Activated CD8-positive, alpha-beta memory T cell treated with anti-CD3 and anti-CD28 coated beads, Interleukin-2, amount 10 ng/mL, durations not matched to agents 7 days and 5 days (primary cell): ENCODE data around the gene EHMT1. TPM values are rescaled to one million over a fixed set of nuclear protein-coding genes. Genes with fewer than 3 reads are reported as not detected.
"Not testable (repeated sequence)": the region's sequence is repeated elsewhere in the genome, so short reads cannot be mapped to it uniquely, and the experiment has no call there.

Source experiments
- ATAC-seq: fragments of 150-1000 bp; cut with Tn5 transposase; one replicate; pipeline ENCODE4 v1.10.0; 2021; ENCODE audit warnings: moderate library complexity
- CTCF ChIA-PET: fragments of 350-600 bp; sonication (Branson Sonifier 250); formaldehyde crosslinking; loops from one replicate; lab custom pipeline; 2021; ENCODE audit warnings: antibody characterized with exemption; lab: Charles Lee
- DNase-seq: peaks from one replicate; pipeline ENCODE4 v3.0.0-alpha.2; 2020
- H3K27ac Mint-ChIP-seq: one replicate; pipeline ENCODE4 v1.8.0; 2021; ENCODE audit warnings: mild to moderate bottlenecking, mixed read lengths
- H3K27me3 Mint-ChIP-seq: one replicate; pipeline ENCODE4 v1.8.0; 2021; ENCODE audit warnings: mixed read lengths
- H3K36me3 Mint-ChIP-seq: one replicate; pipeline ENCODE4 v1.8.0; 2021; ENCODE audit warnings: mild to moderate bottlenecking, mixed read lengths
- H3K4me1 Mint-ChIP-seq: one replicate; pipeline ENCODE4 v1.8.0; 2021; ENCODE audit warnings: mixed read lengths
- H3K4me3 Mint-ChIP-seq: one replicate; pipeline ENCODE4 v1.8.0; 2021; ENCODE audit warnings: mild to moderate bottlenecking, moderate library complexity, mixed read lengths
- H3K9me3 Mint-ChIP-seq: one replicate; pipeline ENCODE4 v1.8.0; 2022; ENCODE audit warnings: low read depth, mixed read lengths
- total RNA-seq, 2 experiments: library from RNA; stranded (reverse); gene quantifications; one replicate each; pipeline ENCODE4 v1.2.3, GENCODE V29; 2021

The EHMT1 gene
- total RNA-seq, 2 experiments from 2014 or later = 99.9 to 130 TPM

DNA sequence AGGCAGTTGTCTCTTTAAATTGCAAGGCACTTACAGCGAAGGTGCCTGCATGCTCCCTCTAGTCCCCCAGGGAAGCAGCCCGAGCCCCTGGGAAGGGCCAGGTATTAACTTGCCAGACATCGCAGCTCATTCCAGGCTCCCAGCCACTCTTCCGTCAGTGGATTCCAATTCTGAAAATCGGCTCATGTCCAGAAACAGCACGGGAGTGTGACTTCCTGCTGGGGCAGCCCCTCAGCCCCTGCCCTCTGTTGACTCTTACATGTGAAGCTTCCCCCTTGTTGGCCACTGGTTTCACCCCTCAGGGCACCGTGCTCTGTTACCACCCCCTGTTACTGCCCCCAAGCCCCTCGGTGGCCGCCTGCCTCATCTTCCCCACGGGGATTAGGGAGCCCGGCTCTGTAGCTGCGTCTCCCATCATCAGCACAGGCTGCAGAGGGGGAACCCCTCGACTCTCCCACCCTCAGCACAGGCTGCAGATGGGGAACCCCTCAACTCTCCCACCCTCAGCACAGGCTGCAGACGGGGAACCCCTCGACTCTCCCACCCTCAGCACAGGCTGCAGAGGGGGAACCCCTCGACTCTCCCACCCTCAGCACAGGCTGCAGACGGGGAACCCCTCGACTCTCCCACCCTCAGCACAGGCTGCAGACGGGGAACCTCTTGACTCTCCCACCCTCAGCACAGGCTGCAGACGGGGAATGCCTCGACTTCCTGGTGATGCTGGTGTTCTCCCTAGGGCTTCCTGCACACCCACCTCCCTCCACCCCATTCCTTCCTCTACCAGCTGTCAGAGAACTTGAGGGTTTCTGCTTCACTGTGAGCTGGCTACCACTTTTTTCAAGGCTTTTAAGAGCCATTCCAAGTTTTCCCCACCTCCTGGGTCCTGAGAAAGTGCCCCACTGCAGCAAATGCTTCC, 247.7 kb downstream of the EHMT1 start:
- DNase-seq (no peak), ATAC-seq (no peak)
- Mint-ChIP-seq H3K9me3 (peaks cover 2% of the 10 kb centered on the region), H3K27me3 (no peaks in the 10 kb centered on the region), H3K36me3 (peaks cover 1% of the 10 kb centered on the region), H3K27ac (no peak overlapping the region), H3K4me1 (no peaks in the 10 kb centered on the region), H3K4me3 (no peak overlapping the region)
- CTCF ChIA-PET = no interaction called here

GRCh38 chr9:137870432-137870831, 251.6 kb downstream of the EHMT1 start:
- no peaks in the 10 kb centered on the region for H3K27me3 Mint-ChIP-seq
- CTCF ChIA-PET = no interaction called here
- no peaks in the 10 kb centered on the region for H3K9me3 Mint-ChIP-seq
- no peak overlapping the region for H3K4me3 Mint-ChIP-seq
- no peaks in the 10 kb centered on the region for H3K36me3 Mint-ChIP-seq
- H3K4me1 Mint-ChIP-seq = no peaks in the 10 kb centered on the region
- DNase-seq = no peak
- ATAC-seq = no peak
- H3K27ac Mint-ChIP-seq = no peak overlapping the region

- H3K4me3 Mint-ChIP-seq = no peak overlapping the region
- H3K27ac Mint-ChIP-seq = no peak overlapping the region
- ATAC-seq (no peak), DNase-seq (no peak)
- peaks cover 3% of the 10 kb centered on the region for H3K36me3 Mint-ChIP-seq
- no peaks in the 10 kb centered on the region for H3K9me3 Mint-ChIP-seq
- CTCF ChIA-PET = no interaction called here
- H3K4me1 Mint-ChIP-seq = no peaks in the 10 kb centered on the region
- H3K27me3 Mint-ChIP-seq = peaks cover 4% of the 10 kb centered on the region
Observed at GRCh38 chr9:137872296-137872695, 253.5 kb downstream of the EHMT1 start.

GRCh38 chr9:137873408-137873807, 254.6 kb downstream of the EHMT1 start:
- CTCF ChIA-PET = no interaction called here
- H3K9me3 Mint-ChIP-seq = no peaks in the 10 kb centered on the region

GRCh38 chr9:137873858-137874362, 255.1 kb downstream of the EHMT1 start:
- no peak for DNase-seq
- H3K9me3 Mint-ChIP-seq = no peaks in the 10 kb centered on the region
- H3K36me3 Mint-ChIP-seq = peaks cover 3% of the 10 kb centered on the region
- no peak for ATAC-seq
- CTCF ChIA-PET = no interaction called here
- peaks cover 4% of the 10 kb centered on the region for H3K27me3 Mint-ChIP-seq
- H3K27ac Mint-ChIP-seq = no peak overlapping the region
- H3K4me1 Mint-ChIP-seq = no peaks in the 10 kb centered on the region
- no peak overlapping the region for H3K4me3 Mint-ChIP-seq

More at GRCh38 chr9:137873408-137873807, 254.6 kb downstream of the EHMT1 start:
- Mint-ChIP-seq H3K36me3 (peaks cover 3% of the 10 kb centered on the region), H3K27me3 (peaks cover 4% of the 10 kb centered on the region), H3K4me3 (no peak overlapping the region), H3K4me1 (no peaks in the 10 kb centered on the region), H3K27ac (no peak overlapping the region)
- DNase-seq = no peak
- no peak for ATAC-seq

- no peak for DNase-seq
Observed at GRCh38 chr9:137875354-137875753, 256.5 kb downstream of the EHMT1 start.

GRCh38 chr9:137875846-137876245, 257.0 kb downstream of the EHMT1 start:
- no peak for ATAC-seq

More at GRCh38 chr9:137875354-137875753, 256.5 kb downstream of the EHMT1 start:
- ATAC-seq = no peak
- Mint-ChIP-seq H3K36me3 (peaks cover 3% of the 10 kb centered on the region), H3K27ac (no peak overlapping the region), H3K4me1 (no peaks in the 10 kb centered on the region), H3K27me3 (peaks cover 6% of the 10 kb centered on the region), H3K9me3 (no peaks in the 10 kb centered on the region), H3K4me3 (no peak overlapping the region)
- CTCF ChIA-PET = no interaction called here

DNA sequence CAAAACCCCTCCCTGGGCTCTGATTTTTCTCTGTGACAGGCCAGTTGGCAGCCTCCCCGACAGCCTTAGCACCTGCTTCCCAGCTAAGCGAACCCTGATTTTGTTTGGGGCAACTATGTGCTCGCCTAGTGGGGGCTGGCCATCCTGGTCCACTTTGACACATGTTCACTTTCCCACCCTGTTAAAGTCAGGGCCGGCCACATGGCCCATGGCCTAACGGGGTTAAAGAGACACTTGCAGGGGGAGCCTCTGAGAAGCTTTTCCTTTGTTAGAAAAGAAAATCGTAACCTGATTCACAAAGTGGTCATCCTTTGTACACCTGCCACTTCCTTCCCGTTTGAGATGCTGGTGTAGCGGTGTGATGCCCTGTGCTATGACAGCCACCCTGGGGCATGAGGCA, 257.5 kb downstream of the EHMT1 start:
- no peak overlapping the region for H3K4me3 Mint-ChIP-seq
- ATAC-seq (no peak), DNase-seq (no peak)
- peaks cover 3% of the 10 kb centered on the region for H3K36me3 Mint-ChIP-seq
- no peak overlapping the region for H3K27ac Mint-ChIP-seq
- no peaks in the 10 kb centered on the region for H3K4me1 Mint-ChIP-seq
- CTCF ChIA-PET = no interaction called here
- no peaks in the 10 kb centered on the region for H3K9me3 Mint-ChIP-seq
- peaks cover 6% of the 10 kb centered on the region for H3K27me3 Mint-ChIP-seq

More at GRCh38 chr9:137875846-137876245, 257.0 kb downstream of the EHMT1 start:
- Mint-ChIP-seq H3K4me3 (no peak overlapping the region), H3K27ac (no peak overlapping the region), H3K27me3 (peaks cover 6% of the 10 kb centered on the region), H3K9me3 (no peaks in the 10 kb centered on the region), H3K4me1 (no peaks in the 10 kb centered on the region), H3K36me3 (peaks cover 3% of the 10 kb centered on the region)
- CTCF ChIA-PET = no interaction called here
- DNase-seq = no peak

GRCh38 chr9:137876781-137877386, 258.1 kb downstream of the EHMT1 start:
- Mint-ChIP-seq H3K27me3 (peaks cover 6% of the 10 kb centered on the region), H3K9me3 (no peaks in the 10 kb centered on the region), H3K36me3 (peaks cover 3% of the 10 kb centered on the region), H3K27ac (no peak overlapping the region), H3K4me3 (no peak overlapping the region), H3K4me1 (no peaks in the 10 kb centered on the region)
- CTCF ChIA-PET = no interaction called here
- no peak for DNase-seq
- ATAC-seq = no peak

DNA sequence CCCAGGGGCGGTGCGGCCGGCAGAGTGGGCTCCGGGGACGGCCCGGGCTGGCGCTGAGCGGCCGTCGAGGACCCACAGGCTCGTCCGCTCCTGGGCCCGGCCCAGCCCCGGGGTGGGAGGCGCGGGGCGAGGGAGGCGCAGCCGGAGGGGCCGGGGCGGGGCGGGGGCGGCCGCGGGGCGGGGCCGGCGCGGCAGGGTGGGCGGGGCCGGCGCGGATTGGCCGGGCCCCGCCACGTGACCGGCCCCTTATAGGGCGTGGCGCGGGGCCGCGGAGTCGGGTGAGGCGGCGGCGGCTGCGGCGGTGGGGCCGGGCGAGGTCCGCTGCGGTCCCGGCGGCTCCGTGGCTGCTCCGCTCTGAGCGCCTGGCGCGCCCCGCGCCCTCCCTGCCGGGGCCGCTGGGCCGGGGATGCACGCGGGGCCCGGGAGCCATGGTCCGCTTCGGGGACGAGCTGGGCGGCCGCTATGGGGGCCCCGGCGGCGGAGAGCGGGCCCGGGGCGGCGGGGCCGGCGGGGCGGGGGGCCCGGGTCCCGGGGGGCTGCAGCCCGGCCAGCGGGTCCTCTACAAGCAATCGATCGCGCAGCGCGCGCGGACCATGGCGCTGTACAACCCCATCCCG, 258.8 kb downstream of the EHMT1 start, which contains the start of gene CACNA1B:
Gene CACNA1B, plus strand, starts transcription at position 277 of the 617 bp plus-strand sequence. Its CDS starts 152 bp downstream, at position 429.
- H3K9me3 Mint-ChIP-seq, H3K36me3 Mint-ChIP-seq, ATAC-seq, H3K27me3 Mint-ChIP-seq, H3K27ac Mint-ChIP-seq, H3K4me1 Mint-ChIP-seq, H3K4me3 Mint-ChIP-seq, DNase-seq, CTCF ChIA-PET: not testable (repeated sequence)

- DNase-seq = no peak
- Mint-ChIP-seq H3K4me3 (no peak overlapping the region), H3K9me3 (no peaks in the 10 kb centered on the region), H3K4me1 (no peaks in the 10 kb centered on the region), H3K27me3 (peaks cover 6% of the 10 kb centered on the region), H3K27ac (no peak overlapping the region), H3K36me3 (peaks cover 3% of the 10 kb centered on the region)
- CTCF ChIA-PET = no interaction called here
- peak; percentile 57 for ATAC-seq
Observed at GRCh38 chr9:137878146-137878941, 259.5 kb downstream of the EHMT1 start.

- no peak for DNase-seq
- H3K27me3 Mint-ChIP-seq = peaks cover 6% of the 10 kb centered on the region
- CTCF ChIA-PET = no interaction called here
- ATAC-seq = no peak
- H3K27ac Mint-ChIP-seq = no peak overlapping the region
- no peaks in the 10 kb centered on the region for H3K4me1 Mint-ChIP-seq
- H3K36me3 Mint-ChIP-seq = peaks cover 3% of the 10 kb centered on the region
- H3K4me3 Mint-ChIP-seq = no peak overlapping the region
- H3K9me3 Mint-ChIP-seq = no peaks in the 10 kb centered on the region
Observed at GRCh38 chr9:137879052-137879451, 260.2 kb downstream of the EHMT1 start.
